IMR-90 (cell line): Measurements from ENCODE around the gene FRMD5. TPM values are rescaled to one million over a fixed set of nuclear protein-coding genes. Genes with fewer than 3 reads are reported as not detected.

Source experiments
- ATAC-seq: fragments of 200-7000 bp; cut with Tn5 transposase; 2 replicates; pipeline ENCODE4 v1.9.1; 2020; ENCODE audit warnings: low read depth, mild to moderate bottlenecking, moderate library complexity
- BruUV-seq: library from RNA; stranded (reverse); fragments of 400-500 nt; replicated peaks from 2 replicates; lab custom pipeline; 2021; lab: Mats Ljungman, UMichigan
- CTCF ChIA-PET: fragments of 300-600 bp; formaldehyde crosslinking; extraction: SDS; loops from one replicate; lab custom pipeline; 2021; ENCODE audit warnings: antibody characterized with exemption; lab: Yijun Ruan, JAX
- POLR2A ChIA-PET: fragments of 300-600 bp; sonication (Branson Sonifier 250); formaldehyde crosslinking; loops from one replicate; lab custom pipeline; 2022; ENCODE audit warnings: antibody characterized with exemption; ENCODE audit not compliant: unreplicated experiment; lab: Charles Lee
- DNase-seq: peaks from one replicate; pipeline ENCODE4 v3.0.0; 2013
- H2AFZ ChIP-seq: replicated peaks from 2 replicates; pipeline ENCODE3; 2013; ENCODE audit warnings: low read length, mild to moderate bottlenecking; ENCODE audit not compliant: poor library complexity
- H2AK5ac ChIP-seq: 2 replicates; pipeline ENCODE4 v1.6.1; 2013; ENCODE audit warnings: low read depth, low read length, inconsistent platforms
- H2AK9ac ChIP-seq: replicated peaks from 2 replicates; pipeline ENCODE3; 2013; ENCODE audit warnings: mild to moderate bottlenecking, low read depth, low read length, moderate library complexity; ENCODE audit not compliant: poor library complexity
- H2BK120ac ChIP-seq: 2 replicates; pipeline ENCODE4 v1.6.1; 2013; ENCODE audit warnings: low read depth, low read length, inconsistent platforms
- H2BK15ac ChIP-seq: 3 replicates; pipeline ENCODE4 v1.6.1; 2013; ENCODE audit warnings: low read depth, low read length, inconsistent platforms
- H2BK20ac ChIP-seq: 2 replicates; pipeline ENCODE4 v1.6.1; 2013; ENCODE audit warnings: low read depth, mild to moderate bottlenecking, inconsistent platforms, low read length, moderate library complexity
- H2BK5ac ChIP-seq: 2 replicates; pipeline ENCODE4 v1.6.1; 2013; ENCODE audit warnings: mild to moderate bottlenecking, low read depth, low read length, inconsistent platforms; ENCODE audit not compliant: poor library complexity, severe bottlenecking
- H3K14ac ChIP-seq: replicated peaks from 2 replicates; pipeline ENCODE4 v1.6.1; 2013; ENCODE audit warnings: low read depth, low read length, inconsistent platforms
- H3K18ac ChIP-seq: 2 replicates; pipeline ENCODE4 v1.6.1; 2013; ENCODE audit warnings: low read depth, low read length, control low read depth
- H3K23ac ChIP-seq: 2 replicates; pipeline ENCODE4 v1.6.1; 2013; ENCODE audit warnings: low read depth, low read length, inconsistent platforms
- H3K27ac ChIP-seq: 2 replicates; pipeline ENCODE4 v1.5.1; 2013; ENCODE audit warnings: mild to moderate bottlenecking, control low read depth, low read length; ENCODE audit not compliant: insufficient read depth
- H3K27me3 ChIP-seq: 2 replicates; pipeline ENCODE4 v1.6.1; 2013; ENCODE audit warnings: low read length; ENCODE audit not compliant: control insufficient read depth, insufficient read depth
- H3K36me3 ChIP-seq: 2 replicates; pipeline ENCODE4 v1.6.1; 2013; ENCODE audit warnings: low read length, mixed read lengths; ENCODE audit not compliant: control insufficient read depth, insufficient read depth
- H3K4ac ChIP-seq: 2 replicates; pipeline ENCODE4 v1.6.1; 2013; ENCODE audit warnings: low read depth, low read length, inconsistent platforms
- H3K4me1 ChIP-seq: 2 replicates; pipeline ENCODE4 v1.6.1; 2013; ENCODE audit warnings: low read length, mixed read lengths; ENCODE audit not compliant: control insufficient read depth, insufficient read depth
- H3K4me2 ChIP-seq: 2 replicates; pipeline ENCODE4 v1.6.1; 2013; ENCODE audit warnings: low read depth, mild to moderate bottlenecking, control low read depth, low read length, moderate library complexity
- H3K4me3 ChIP-seq: 2 replicates; pipeline ENCODE4 v1.5.1; 2013; ENCODE audit warnings: low read depth, mild to moderate bottlenecking, control low read depth, low read length, moderate library complexity; ENCODE audit not compliant: insufficient read depth
- H3K56ac ChIP-seq: 2 replicates; pipeline ENCODE4 v1.6.1; 2013; ENCODE audit warnings: low read length, inconsistent platforms; ENCODE audit not compliant: insufficient read depth; ENCODE audit errors: extremely low read depth
- H3K79me1 ChIP-seq, 2 experiments: 2 replicates each; pipeline ENCODE4 v1.6.1; 2013; ENCODE audit warnings: low read length in 2 of 2, inconsistent platforms in 1 of 2, low read depth in 1 of 2
- H3K9ac ChIP-seq: 2 replicates; pipeline ENCODE4 v1.6.1; 2013; ENCODE audit warnings: low read depth, low read length, control low read depth
- H3K9me1 ChIP-seq: 2 replicates; pipeline ENCODE4 v1.6.1; 2013; ENCODE audit warnings: low read length, inconsistent platforms; ENCODE audit not compliant: insufficient read depth
- H3K9me3 ChIP-seq: 2 replicates; pipeline ENCODE4 v1.6.1; 2013; ENCODE audit warnings: low read length; ENCODE audit not compliant: control insufficient read depth, insufficient read depth
- H4K20me1 ChIP-seq: 2 replicates; pipeline ENCODE4 v1.6.1; 2013; ENCODE audit warnings: low read length, inconsistent platforms; ENCODE audit not compliant: insufficient read depth
- H4K5ac ChIP-seq: 2 replicates; pipeline ENCODE4 v1.6.1; 2013; ENCODE audit warnings: mild to moderate bottlenecking, low read depth, low read length, control low read depth
- H4K8ac ChIP-seq, 2 experiments: 2 replicates each; pipeline ENCODE4 v1.6.1; 2013; ENCODE audit warnings: low read depth in 2 of 2, low read length in 2 of 2, control low read depth in 1 of 2, inconsistent platforms in 1 of 2
- H4K91ac ChIP-seq: 2 replicates; pipeline ENCODE4 v1.6.1; 2013; ENCODE audit warnings: low read depth, low read length, inconsistent platforms; ENCODE audit not compliant: insufficient read depth
- BHLHE40 ChIP-seq: fragments of 150-350 bp; IDR thresholded peaks from 2 replicates; pipeline ENCODE4 v1.6.1; 2016; ENCODE audit warnings: mild to moderate bottlenecking, low read depth, low read length
- CEBPB ChIP-seq: IDR thresholded peaks from 2 replicates; pipeline ENCODE4 v1.6.1; 2012; ENCODE audit warnings: low read depth, low read length, improper control_type of control experiment
- CHD1 ChIP-seq: IDR thresholded peaks from 2 replicates; pipeline ENCODE4 v1.6.1; 2012; ENCODE audit warnings: low read depth, low read length, improper control_type of control experiment
- FOS ChIP-seq: fragments of 150-350 bp; IDR thresholded peaks from 2 replicates; pipeline ENCODE4 v1.6.1; 2016; ENCODE audit warnings: low read depth, low read length
- MAFK ChIP-seq: IDR thresholded peaks from 2 replicates; pipeline ENCODE4 v1.6.1; 2012; ENCODE audit warnings: low read depth, low read length, improper control_type of control experiment
- MAZ ChIP-seq: IDR thresholded peaks from 2 replicates; pipeline ENCODE4 v1.6.1; 2012; ENCODE audit warnings: low read depth, mild to moderate bottlenecking, low read length, improper control_type of control experiment, moderate library complexity, borderline replicate concordance
- MXI1 ChIP-seq: IDR thresholded peaks from 2 replicates; pipeline ENCODE4 v1.6.1; 2012; ENCODE audit warnings: low read depth, mild to moderate bottlenecking, low read length, moderate library complexity, borderline replicate concordance
- NFE2L2 ChIP-seq: fragments of 150-350 bp; IDR thresholded peaks from 2 replicates; pipeline ENCODE4 v1.6.1; 2016; ENCODE audit warnings: low read depth, mild to moderate bottlenecking, low read length
- POLR2A ChIP-seq: IDR thresholded peaks from 2 replicates; pipeline ENCODE4 v1.6.1; 2012; ENCODE audit warnings: mild to moderate bottlenecking, low read depth, low read length
- RAD21 ChIP-seq: IDR thresholded peaks from 2 replicates; pipeline ENCODE4 v1.6.1; 2012; ENCODE audit warnings: low read length, improper control_type of control experiment
- RCOR1 ChIP-seq: IDR thresholded peaks from 2 replicates; pipeline ENCODE4 v1.6.1; 2012; ENCODE audit warnings: mild to moderate bottlenecking, low read length, improper control_type of control experiment; ENCODE audit not compliant: insufficient replicate concordance
- RFX5 ChIP-seq: IDR thresholded peaks from 2 replicates; pipeline ENCODE4 v1.8.0; 2012; ENCODE audit warnings: low read depth, mild to moderate bottlenecking, low read length, moderate library complexity
- SMC3 ChIP-seq: fragments of 150-350 bp; IDR thresholded peaks from 2 replicates; pipeline ENCODE4 v1.6.1; 2016; ENCODE audit warnings: low read depth, mild to moderate bottlenecking, antibody characterized with exemption, low read length, moderate library complexity
- WGBS, 2 experiments: methylation state at CpG; one replicate each; pipeline versions ENCODE4 v1.1.5 to v1.1.7; 2013; ENCODE audit warnings: missing lambda C conversion rate in 2 of 2; ENCODE audit not compliant: insufficient read length in 1 of 2; ENCODE audit errors: extremely low coverage in 2 of 2; 5-methylcytosine and 5-hydroxymethylcytosine counted together
- dilution Hi-C: fragments of 300-500 bp; cut with HindIII; formaldehyde crosslinking; loops from one replicate; pipeline ENCODE4 v1.14.3; 2018; ENCODE audit warnings: low sequenced_read_pairs; ENCODE audit not compliant: unreplicated experiment
- in situ Hi-C: fragments of 300-500 bp; cut with MboI; formaldehyde crosslinking; loops from 3 replicates; pipeline ENCODE4 v1.14.3; 2019; ENCODE audit warnings: low sequenced_read_pairs, inconsistent platforms, mixed read lengths
- intact Hi-C: fragments of 100-400 bp; cut with micrococcal nuclease; formaldehyde crosslinking; loops from 2 replicates; pipeline ENCODE4 v1.10.0; 2022
- polyA plus RNA-seq, 3 experiments: library from polyadenylated mRNA; depleted of rRNA; stranded (reverse); fragments of >200 nt; gene quantifications; 2 replicates each; pipeline ENCODE4 v1.2.3, GENCODE V29; 2012; ENCODE audit warnings: low replicate concordance in 1 of 3
- total RNA-seq: library from RNA; depleted of rRNA; stranded (reverse); fragments of >200 nt; gene quantifications from 2 replicates; pipeline ENCODE4 v1.2.3, GENCODE V29; 2012
- TF ChIP-seq, protein P1 (sequence below): fragments of 150-350 bp; IDR thresholded peaks from 2 replicates; pipeline ENCODE4 v1.6.1; 2016; ENCODE audit warnings: low read depth, mild to moderate bottlenecking, low read length, moderate library complexity, borderline replicate concordance
- TF ChIP-seq, protein P2 (sequence below): fragments of 150-350 bp; IDR thresholded peaks from 2 replicates; pipeline ENCODE4 v1.6.1; 2017; ENCODE audit warnings: mild to moderate bottlenecking, antibody characterized with exemption, low read length, low read depth
- TF ChIP-seq, protein P3 (sequence below): conservative IDR thresholded peaks from 2 replicates; pipeline ENCODE4 v1.5.1; 2012; ENCODE audit warnings: mild to moderate bottlenecking, low read depth, low read length, improper control_type of control experiment

Gene FRMD5
- total and polyA plus RNA-seq, 2 of the 4 experiments (the other 2 are of a cell fraction): 4.1 to 5.4 TPM

DNA sequence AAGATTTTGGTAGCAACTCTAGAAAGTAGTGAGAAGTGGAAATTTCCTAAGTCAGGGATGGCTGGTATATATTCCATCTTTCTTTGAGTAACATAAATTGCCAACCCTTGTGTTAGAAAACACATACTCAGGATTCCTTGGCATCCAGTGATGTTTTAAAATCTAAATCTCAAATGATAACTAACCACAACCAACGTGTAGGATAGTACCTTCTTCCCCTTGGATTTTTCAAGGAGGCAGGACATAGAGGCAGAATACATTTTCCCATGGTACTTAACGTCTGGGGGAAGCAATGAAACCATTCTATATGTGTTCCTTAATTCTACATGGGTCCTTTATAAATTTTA is 274.8 kb downstream of the FRMD5 start:
- Histone ChIP-seq H4K91ac (no peak overlapping the region), H2BK20ac (no peak overlapping the region), H3K36me3 (no peaks in the 10 kb centered on the region), H3K9me1 (peaks cover 8% of the 10 kb centered on the region), H3K27ac (no peak overlapping the region), H3K4ac (no peak overlapping the region), H3K23ac (no peak overlapping the region), H2AK9ac (no peak overlapping the region), H2AFZ (no peak overlapping the region), H2BK5ac (no peak overlapping the region), H3K4me3 (no peak overlapping the region), H3K14ac (no peak overlapping the region), H3K4me1 (peaks cover 17% of the 10 kb centered on the region), H2BK120ac (no peak overlapping the region), H4K20me1 (no peaks in the 10 kb centered on the region), H2BK15ac (no peak overlapping the region; the same call in 2 of the 3 replicates), H3K18ac (no peak overlapping the region), H3K9me3 (no peaks in the 10 kb centered on the region), H3K56ac (no peak overlapping the region), H4K8ac (no peak overlapping the region), H3K4me2 (no peak overlapping the region), H3K9ac (no peak overlapping the region), H2AK5ac (no peak overlapping the region), H4K5ac (no peak overlapping the region), H3K27me3 (no peaks in the 10 kb centered on the region), H3K79me1 (no peaks in the 10 kb centered on the region)
- no CpG with 5 or more reads among the region's 2 CpGs for WGBS, 2 experiments
- ChIA-PET POLR2A (no interaction called here), CTCF (no interaction called here)
- dilution Hi-C loops (no loop called here), intact Hi-C loops (no loop called here), in situ Hi-C loops (loop anchor here (25.0 kb wide), 1 partner anchor 142 kb away; no protein-coding TSS in a partner anchor)
- DNase-seq (peak; percentile 31), ATAC-seq (0 out of 2 replicates have a peak, but pooled peaks have one; percentile 5)
- no TSS peak for BruUV-seq
- TF ChIP-seq FOS (no peak), POLR2A (no peak), RCOR1 (no peak), BHLHE40 (no peak), RAD21 (no peak), RFX5 (no peak), MAZ (no peak), CHD1 (no peak), CEBPB (no peak), MAFK (no peak), SMC3 (no peak), MXI1 (no peak), NFE2L2 (no peak)
- TF ChIP-seq, protein P1, sequence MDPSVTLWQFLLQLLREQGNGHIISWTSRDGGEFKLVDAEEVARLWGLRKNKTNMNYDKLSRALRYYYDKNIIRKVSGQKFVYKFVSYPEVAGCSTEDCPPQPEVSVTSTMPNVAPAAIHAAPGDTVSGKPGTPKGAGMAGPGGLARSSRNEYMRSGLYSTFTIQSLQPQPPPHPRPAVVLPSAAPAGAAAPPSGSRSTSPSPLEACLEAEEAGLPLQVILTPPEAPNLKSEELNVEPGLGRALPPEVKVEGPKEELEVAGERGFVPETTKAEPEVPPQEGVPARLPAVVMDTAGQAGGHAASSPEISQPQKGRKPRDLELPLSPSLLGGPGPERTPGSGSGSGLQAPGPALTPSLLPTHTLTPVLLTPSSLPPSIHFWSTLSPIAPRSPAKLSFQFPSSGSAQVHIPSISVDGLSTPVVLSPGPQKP: no peak
- TF ChIP-seq, protein P2, sequence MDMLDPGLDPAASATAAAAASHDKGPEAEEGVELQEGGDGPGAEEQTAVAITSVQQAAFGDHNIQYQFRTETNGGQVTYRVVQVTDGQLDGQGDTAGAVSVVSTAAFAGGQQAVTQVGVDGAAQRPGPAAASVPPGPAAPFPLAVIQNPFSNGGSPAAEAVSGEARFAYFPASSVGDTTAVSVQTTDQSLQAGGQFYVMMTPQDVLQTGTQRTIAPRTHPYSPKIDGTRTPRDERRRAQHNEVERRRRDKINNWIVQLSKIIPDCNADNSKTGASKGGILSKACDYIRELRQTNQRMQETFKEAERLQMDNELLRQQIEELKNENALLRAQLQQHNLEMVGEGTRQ: no peak
- TF ChIP-seq, protein P3, sequence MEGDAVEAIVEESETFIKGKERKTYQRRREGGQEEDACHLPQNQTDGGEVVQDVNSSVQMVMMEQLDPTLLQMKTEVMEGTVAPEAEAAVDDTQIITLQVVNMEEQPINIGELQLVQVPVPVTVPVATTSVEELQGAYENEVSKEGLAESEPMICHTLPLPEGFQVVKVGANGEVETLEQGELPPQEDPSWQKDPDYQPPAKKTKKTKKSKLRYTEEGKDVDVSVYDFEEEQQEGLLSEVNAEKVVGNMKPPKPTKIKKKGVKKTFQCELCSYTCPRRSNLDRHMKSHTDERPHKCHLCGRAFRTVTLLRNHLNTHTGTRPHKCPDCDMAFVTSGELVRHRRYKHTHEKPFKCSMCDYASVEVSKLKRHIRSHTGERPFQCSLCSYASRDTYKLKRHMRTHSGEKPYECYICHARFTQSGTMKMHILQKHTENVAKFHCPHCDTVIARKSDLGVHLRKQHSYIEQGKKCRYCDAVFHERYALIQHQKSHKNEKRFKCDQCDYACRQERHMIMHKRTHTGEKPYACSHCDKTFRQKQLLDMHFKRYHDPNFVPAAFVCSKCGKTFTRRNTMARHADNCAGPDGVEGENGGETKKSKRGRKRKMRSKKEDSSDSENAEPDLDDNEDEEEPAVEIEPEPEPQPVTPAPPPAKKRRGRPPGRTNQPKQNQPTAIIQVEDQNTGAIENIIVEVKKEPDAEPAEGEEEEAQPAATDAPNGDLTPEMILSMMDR: no peak
